K562 (cell line): Measurements from ENCODE around the gene NAA80. TPM values are rescaled to one million over a fixed set of nuclear protein-coding genes. Genes with fewer than 3 reads are reported as not detected.

Experiments used
- BHLHE40 ChIP-seq: IDR thresholded peaks from 2 replicates; pipeline ENCODE4 v1.6.1; 2011; ENCODE audit warnings: low read length, improper control_type of control experiment
- BRD9 ChIP-seq: fragments of 450-650 bp; IDR thresholded peaks from 2 replicates; pipeline ENCODE4 v1.6.1; 2018; ENCODE audit warnings: low read depth; ENCODE audit not compliant: partially characterized antibody
- CBX8 ChIP-seq: fragments of 200-600 bp; sonication (generic); IDR thresholded peaks from 2 replicates; pipeline ENCODE4 v1.6.1; 2012; ENCODE audit warnings: borderline replicate concordance, mixed run types, low read depth, mild to moderate bottlenecking, moderate library complexity, mixed read lengths, low read length, control low read depth, inconsistent platforms; ENCODE audit not compliant: poor library complexity, severe bottlenecking; ENCODE audit errors: extremely low read depth
- CREB1 ChIP-seq, 2 experiments: sonication (generic) in 1 of 2; formaldehyde crosslinking in 1 of 2; IDR thresholded peaks; 2 replicates each; pipeline versions ENCODE4 v1.6.1 to v1.8.0; 2012 to 2022; ENCODE audit warnings: inconsistent platforms in 1 of 2, mild to moderate bottlenecking in 1 of 2, missing genetic modification reagents in 1 of 2, moderate library complexity in 1 of 2
- HEY1 ChIP-seq: fragments of 250-450 bp; sonication (Bioruptor Pico); IDR thresholded peaks from 2 replicates; pipeline ENCODE4 v1.5.0; 2020; ENCODE audit warnings: mild to moderate bottlenecking, moderate library complexity, borderline replicate concordance
- HNRNPK ChIP-seq: fragments of 200-400 bp; formaldehyde crosslinking; IDR thresholded peaks from one replicate; pipeline ENCODE4 v1.6.1; 2018; ENCODE audit warnings: mild to moderate bottlenecking, low read depth, low read length; ENCODE audit not compliant: poor library complexity, severe bottlenecking
- JUN ChIP-seq, 2 experiments: sonication (generic) in 1 of 2; formaldehyde crosslinking in 1 of 2; IDR thresholded peaks; 2 replicates each; pipeline versions ENCODE4 v1.6.1 to v1.8.0; 2012 to 2022; ENCODE audit warnings: borderline replicate concordance in 2 of 2, mild to moderate bottlenecking in 2 of 2, improper control_type of control experiment in 1 of 2, low read depth in 1 of 2, low read length in 1 of 2, missing genetic modification reagents in 1 of 2
- KAT2B ChIP-seq: IDR thresholded peaks from one replicate; pipeline ENCODE4 v1.6.1; 2012; ENCODE audit warnings: low read depth, mild to moderate bottlenecking, control low read depth, inconsistent platforms, low read length, moderate library complexity
- KDM2B ChIP-seq: fragments of 250-450 bp; sonication (Bioruptor Pico); IDR thresholded peaks from 2 replicates; pipeline ENCODE4 v1.8.0; 2021; ENCODE audit warnings: mild to moderate bottlenecking, moderate library complexity
- KHSRP ChIP-seq: fragments of 450-650 bp; IDR thresholded peaks from 2 replicates; pipeline ENCODE4 v1.6.1; 2017
- KLF10 ChIP-seq: fragments of 250-450 bp; sonication (Bioruptor Pico); IDR thresholded peaks from 2 replicates; pipeline ENCODE4 v1.6.1; 2021; ENCODE audit warnings: matching md5 sums
- MAFG ChIP-seq: fragments of 450-650 bp; conservative IDR thresholded peaks from 2 replicates; pipeline ENCODE4 v1.6.1; 2016; ENCODE audit warnings: missing genetic modification characterization, missing compliant biosample characterization
- MBD1 ChIP-seq: fragments of 250-450 bp; sonication (Bioruptor Pico); IDR thresholded peaks from 2 replicates; pipeline ENCODE4 v1.8.0; 2022; ENCODE audit warnings: inconsistent platforms
- MTA3 ChIP-seq: fragments of 450-650 bp; formaldehyde crosslinking; IDR thresholded peaks from 2 replicates; pipeline ENCODE4 v1.6.1; 2017; ENCODE audit warnings: mild to moderate bottlenecking, borderline replicate concordance
- NCOA4 ChIP-seq: fragments of 450-650 bp; IDR thresholded peaks from 2 replicates; pipeline ENCODE4 v1.6.1; 2018; ENCODE audit warnings: mild to moderate bottlenecking; ENCODE audit not compliant: partially characterized antibody
- NFRKB ChIP-seq: fragments of 450-650 bp; IDR thresholded peaks from 2 replicates; pipeline ENCODE4 v1.6.1; 2016; ENCODE audit warnings: low read depth
- RBM34 ChIP-seq: fragments of 200-400 bp; formaldehyde crosslinking; IDR thresholded peaks from 2 replicates; pipeline ENCODE4 v1.6.1; 2018; ENCODE audit warnings: low read length, borderline replicate concordance; ENCODE audit not compliant: insufficient read depth
- RFX5 ChIP-seq: IDR thresholded peaks from 2 replicates; pipeline ENCODE4 v1.6.1; 2011; ENCODE audit warnings: low read depth, mild to moderate bottlenecking, improper control_type of control experiment, low read length
- SAP30 ChIP-seq: fragments of 200-600 bp; sonication (generic); IDR thresholded peaks from 2 replicates; pipeline ENCODE4 v1.6.1; 2012; ENCODE audit warnings: borderline replicate concordance, low read depth, mild to moderate bottlenecking, moderate library complexity, low read length, control low read depth, inconsistent platforms; ENCODE audit not compliant: insufficient read depth, poor library complexity, severe bottlenecking
- SPI1 ChIP-seq: IDR thresholded peaks from 2 replicates; pipeline ENCODE4 v1.6.1; 2011; ENCODE audit warnings: low read depth, low read length, control low read depth, borderline replicate concordance
- SRSF7 ChIP-seq: fragments of 200-400 bp; formaldehyde crosslinking; optimal IDR thresholded peaks from 2 replicates; pipeline ENCODE3; 2017; ENCODE audit warnings: mild to moderate bottlenecking, low read depth, low read length
- ZBTB17 ChIP-seq: fragments of 450-650 bp; formaldehyde crosslinking; IDR thresholded peaks from 2 replicates; pipeline ENCODE4 v1.4.0; 2020; ENCODE audit warnings: mild to moderate bottlenecking
- ZNF644 ChIP-seq: fragments of 200-800 bp; sonication (Bioruptor generic); IDR thresholded peaks from 2 replicates; pipeline ENCODE4 v1.6.1; 2016; ENCODE audit warnings: low read depth, missing genetic modification characterization, missing compliant biosample characterization
- ZNF696 ChIP-seq: fragments of 250-450 bp; sonication (Bioruptor Pico); conservative IDR thresholded peaks from 2 replicates; pipeline ENCODE4 v1.4.0; 2020; ENCODE audit warnings: mild to moderate bottlenecking, moderate library complexity
- polyA plus RNA-seq, 8 experiments: library from polyadenylated mRNA; depleted of rRNA in 4 of 8; stranded (reverse) in 5 of 8; unstranded in 3 of 8; fragments of >200 nt; fragmentation: Nextera tagmentation in 2 of 8; fragmentation: Illumina TruSeq in 1 of 8; extraction: Ambion mirVana in 2 of 8; extraction: Trizol in 1 of 8; gene quantifications; 2 replicates each; pipeline versions ENCODE4 v1.2.1 to v1.2.3, GENCODE V29; 2011 to 2014; ENCODE audit warnings: inconsistent platforms in 1 of 8, missing spikeins in 1 of 8
- total RNA-seq, 7 experiments: library from RNA; depleted of rRNA in 6 of 7; stranded (reverse); fragments of >200 nt in 6 of 7; fragmentation: Illumina TruSeq in 2 of 7; extraction: Trizol in 2 of 7; gene quantifications; 2 replicates each; pipeline versions ENCODE4 v1.2.1 to v1.2.3, GENCODE V29; 2011 to 2021; ENCODE audit warnings: low replicate concordance in 1 of 7
- TF ChIP-seq, protein P1 (sequence below): fragments of 450-650 bp; formaldehyde crosslinking; IDR thresholded peaks from 2 replicates; pipeline ENCODE4 v1.4.0; 2022; ENCODE audit warnings: missing genetic modification characterization

NAA80 gene
- total and polyA plus RNA-seq, 9 of the 15 experiments (the other 6 are each of a cell fraction or from before 2014, with no cell fraction given): 0.82 to 24.0 (median 8.6) TPM

DNA sequence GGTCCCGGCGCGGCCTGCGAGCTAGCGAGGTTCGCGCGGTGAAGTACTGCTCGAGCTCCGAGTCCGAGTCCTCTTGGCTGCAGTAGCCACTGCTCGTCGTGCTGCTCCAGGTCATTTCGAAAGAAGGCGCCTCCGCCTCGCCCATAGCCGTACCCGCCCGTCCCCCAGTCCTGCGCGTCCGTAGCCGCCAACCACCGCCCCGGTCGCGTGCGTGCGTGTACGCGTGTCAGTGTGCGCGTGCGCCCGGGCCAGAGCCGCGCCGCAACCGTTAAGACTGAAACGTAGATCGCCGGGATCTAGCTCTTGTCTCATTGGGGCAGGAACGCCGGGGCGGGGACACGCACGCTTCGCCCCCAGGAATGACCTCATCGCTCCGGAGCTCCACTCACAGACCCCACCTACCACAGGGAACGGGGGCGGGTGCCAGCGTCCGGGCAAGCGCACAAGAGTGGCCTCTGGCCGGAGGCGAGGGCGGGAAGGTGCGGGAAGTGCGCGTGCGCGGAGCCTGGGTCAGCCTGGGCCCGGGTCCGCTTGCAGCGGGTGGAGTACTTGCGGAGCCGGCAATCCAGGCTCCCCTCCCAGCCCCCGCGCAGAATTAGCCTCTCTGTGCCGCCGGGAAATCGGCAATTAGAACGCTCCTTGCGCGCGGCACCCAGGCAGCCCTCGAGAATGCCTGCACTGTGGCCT is 38.1 kb upstream of the NAA80 start (continued):
- TF ChIP-seq NCOA4: no peak
- no peak for TF ChIP-seq HNRNPK
- no peak for TF ChIP-seq MBD1
- peak; percentile 98 for TF ChIP-seq BHLHE40
- TF ChIP-seq ZBTB17: 0 out of 2 replicates have a peak, but pooled peaks have one; percentile 61
- no peak for TF ChIP-seq CBX8
- TF ChIP-seq KAT2B: no peak
- TF ChIP-seq CREB1 (IDR thresholded peaks at IDR 0.05): peak; percentile 44; the same call in 1 of the 2 replicates
- TF ChIP-seq CREB1 (CRISPR knock-in tag; IDR thresholded peaks at IDR 0.05): peak; percentile 67; the same call in 1 of the 2 replicates
- TF ChIP-seq BRD9: no peak
- no peak for TF ChIP-seq HEY1
- no peak for TF ChIP-seq KLF10 (CRISPR knock-in tag)
- peak; percentile 65 for TF ChIP-seq SAP30
- TF ChIP-seq NFRKB: no peak
- no peak for TF ChIP-seq SRSF7
- TF ChIP-seq RFX5: no peak
- no peak for TF ChIP-seq KHSRP
- no peak; the same call in 1 of the 2 replicates for TF ChIP-seq ZNF644 (tag)
- TF ChIP-seq SPI1: no peak
- no peak for TF ChIP-seq ZNF696 (CRISPR knock-in tag)
- peak; percentile 71; the same call in 1 of the 2 replicates for TF ChIP-seq MTA3
- TF ChIP-seq JUN (IDR thresholded peaks at IDR 0.05; ENCODE audit: borderline replicate concordance, low read depth, low read length): peak; percentile 87
- TF ChIP-seq JUN (CRISPR knock-in tag; IDR thresholded peaks at IDR 0.05; ENCODE audit: borderline replicate concordance): no peak
- TF ChIP-seq, protein P1, sequence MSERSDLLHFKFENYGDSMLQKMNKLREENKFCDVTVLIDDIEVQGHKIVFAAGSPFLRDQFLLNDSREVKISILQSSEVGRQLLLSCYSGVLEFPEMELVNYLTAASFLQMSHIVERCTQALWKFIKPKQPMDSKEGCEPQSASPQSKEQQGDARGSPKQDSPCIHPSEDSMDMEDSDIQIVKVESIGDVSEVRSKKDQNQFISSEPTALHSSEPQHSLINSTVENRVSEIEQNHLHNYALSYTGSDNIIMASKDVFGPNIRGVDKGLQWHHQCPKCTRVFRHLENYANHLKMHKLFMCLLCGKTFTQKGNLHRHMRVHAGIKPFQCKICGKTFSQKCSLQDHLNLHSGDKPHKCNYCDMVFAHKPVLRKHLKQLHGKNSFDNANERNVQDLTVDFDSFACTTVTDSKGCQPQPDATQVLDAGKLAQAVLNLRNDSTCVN (CRISPR knock-in tag): no peak
- no peak for TF ChIP-seq MAFG (tag)
- no peak for TF ChIP-seq RBM34
- TF ChIP-seq KDM2B (CRISPR knock-in tag): no peak
